Measurements from ENCODE around the gene ZNF682.
"Not testable (repeated sequence)": the region's sequence is repeated elsewhere in the genome, so short reads cannot be mapped to it uniquely, and the experiment has no call there.

The ZNF682 gene

DNA sequence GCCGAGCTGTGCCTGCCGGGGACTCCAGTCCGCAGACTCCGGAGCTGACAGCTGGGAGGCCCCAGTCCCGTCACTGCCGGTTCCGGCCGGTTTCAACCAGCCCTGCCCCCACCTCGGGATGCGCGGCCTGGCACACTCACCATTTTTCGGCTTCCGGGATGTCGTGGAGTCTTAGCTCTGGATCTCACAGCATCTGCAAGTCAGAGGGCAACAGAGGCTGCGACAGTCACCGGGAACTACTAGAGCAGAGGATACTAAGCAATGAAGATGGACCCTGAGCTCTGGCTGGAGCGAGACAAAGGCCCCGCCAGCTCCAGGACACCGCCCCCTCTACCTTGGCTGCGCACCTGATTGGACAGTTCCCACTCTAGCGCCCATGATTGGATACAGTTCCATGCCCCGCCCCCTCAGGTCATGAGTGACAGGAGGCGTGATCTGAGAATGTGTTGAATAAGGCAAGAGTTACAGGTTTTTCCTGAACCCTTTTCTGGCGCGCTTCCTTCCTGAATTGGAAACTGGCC is at the start of gene ZNF682:
TSS of gene ZNF682 (minus strand) at position 303 of the 521 bp plus-strand sequence. CDS start at position 143, 160 bp downstream.
- DNase-seq = peak; percentile 94 to 96

DNA sequence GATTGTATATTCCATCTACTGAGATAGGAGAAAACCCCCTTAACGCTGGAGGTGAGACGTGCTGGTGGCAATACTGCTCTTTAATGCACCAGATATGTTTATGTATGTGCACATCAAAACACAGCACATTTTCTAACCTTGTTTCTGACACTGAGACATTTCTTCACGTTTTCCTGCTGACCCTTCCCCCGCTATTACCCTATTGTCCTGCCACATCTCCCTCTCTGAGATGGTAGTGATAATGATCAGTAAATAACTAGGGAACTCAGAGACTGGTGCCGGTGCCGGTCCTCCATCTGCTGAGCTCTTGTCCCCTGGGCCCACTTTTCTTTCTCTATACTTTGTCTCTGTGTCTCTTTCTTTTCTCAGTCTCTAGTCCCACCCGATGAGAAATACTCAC is 43.6 kb upstream of the ZNF682 start:
- not testable (repeated sequence) for DNase-seq

DNA sequence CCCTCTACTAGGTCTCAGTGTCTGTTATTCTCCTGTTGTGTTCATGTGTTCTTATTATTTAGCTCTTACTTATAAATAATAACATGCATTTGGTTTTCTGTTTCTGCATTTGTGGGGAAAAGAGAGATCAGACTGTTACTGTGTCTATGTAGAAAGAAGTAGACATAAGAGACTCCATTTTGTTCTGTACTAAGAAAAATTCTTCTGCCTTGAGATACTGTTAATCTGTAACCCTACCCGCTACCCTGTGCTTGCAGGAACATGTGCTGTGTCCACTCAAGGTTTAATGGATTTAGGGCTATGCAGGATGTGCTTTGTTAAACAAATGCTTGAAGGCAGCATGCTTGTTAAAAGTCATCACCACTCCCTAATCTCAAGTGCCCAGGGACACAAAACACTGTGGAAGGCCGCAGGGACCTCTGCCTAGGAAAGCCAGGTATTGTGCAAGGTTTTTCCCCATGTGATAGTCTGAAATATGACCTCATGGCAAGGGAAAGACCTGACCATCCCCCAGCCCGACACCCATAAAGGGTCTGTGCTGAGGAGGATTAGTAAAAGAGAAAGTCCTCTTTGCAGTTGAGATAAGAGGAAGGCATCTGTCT is 43.0 kb upstream of the ZNF682 start:
- not testable (repeated sequence) for DNase-seq

DNA sequence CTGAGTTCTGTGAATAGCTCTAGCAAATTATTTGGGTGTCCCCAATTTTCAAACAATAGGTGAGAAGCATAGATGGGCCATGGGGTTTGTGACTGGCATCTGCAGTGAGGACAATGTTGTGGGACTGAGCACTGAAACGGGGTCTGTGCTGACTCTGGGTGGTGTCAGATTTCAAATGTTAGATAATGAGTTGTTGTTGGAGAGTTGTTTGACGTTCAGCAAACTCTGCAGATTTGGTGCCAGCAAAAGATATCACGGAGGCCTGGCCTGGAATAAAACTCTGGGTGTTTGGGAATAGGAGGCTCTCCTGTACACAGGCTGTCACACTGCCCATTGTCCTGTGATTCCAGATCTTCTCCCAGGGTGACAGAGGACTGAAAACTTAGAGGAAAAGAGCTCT is 41.4 kb upstream of the ZNF682 start:
- DNase-seq = no peak

DNA sequence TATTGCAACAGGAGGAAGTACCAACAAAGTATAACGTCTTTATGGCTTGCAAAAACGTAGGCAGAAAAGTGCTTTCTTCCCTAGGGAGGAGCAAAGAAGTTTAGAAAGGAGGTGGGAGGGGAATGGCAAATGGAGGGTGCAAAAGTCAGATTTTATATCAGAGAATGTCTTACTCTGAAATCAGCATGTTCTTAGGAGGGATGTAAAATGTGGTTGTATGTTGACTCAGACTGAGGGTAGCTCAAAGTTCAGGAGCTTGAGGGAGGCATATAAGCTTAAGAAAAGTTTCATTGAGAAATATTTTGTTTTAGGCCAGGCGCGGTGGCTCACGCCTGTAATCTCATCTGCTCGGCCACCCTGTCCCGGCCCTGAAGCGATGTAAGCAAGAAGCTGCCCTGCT is 40.2 kb upstream of the ZNF682 start:
- no peak for DNase-seq

DNA sequence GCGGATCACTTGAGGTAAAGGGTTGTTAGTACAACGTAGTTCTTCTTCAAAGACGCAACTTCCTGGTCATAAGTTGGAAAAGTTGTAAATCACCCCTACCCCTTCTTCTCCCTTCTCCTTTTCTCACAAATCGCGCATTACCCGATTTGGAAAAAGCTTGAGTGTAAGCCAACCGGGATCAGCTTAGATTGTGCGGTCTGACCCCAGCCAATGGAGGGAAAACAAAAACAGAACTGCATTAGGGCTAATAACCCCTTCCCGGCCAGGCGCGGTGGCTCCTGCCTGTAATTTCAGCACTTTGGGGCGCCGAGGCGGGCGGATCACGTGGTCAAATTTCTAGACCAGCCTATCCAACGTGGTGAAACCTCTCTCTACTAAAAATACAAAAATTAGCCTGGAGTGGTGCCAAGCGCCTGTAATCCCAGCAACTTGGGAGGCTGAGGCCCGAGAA is 39.3 kb upstream of the ZNF682 start:
- DNase-seq = no peak

DNA sequence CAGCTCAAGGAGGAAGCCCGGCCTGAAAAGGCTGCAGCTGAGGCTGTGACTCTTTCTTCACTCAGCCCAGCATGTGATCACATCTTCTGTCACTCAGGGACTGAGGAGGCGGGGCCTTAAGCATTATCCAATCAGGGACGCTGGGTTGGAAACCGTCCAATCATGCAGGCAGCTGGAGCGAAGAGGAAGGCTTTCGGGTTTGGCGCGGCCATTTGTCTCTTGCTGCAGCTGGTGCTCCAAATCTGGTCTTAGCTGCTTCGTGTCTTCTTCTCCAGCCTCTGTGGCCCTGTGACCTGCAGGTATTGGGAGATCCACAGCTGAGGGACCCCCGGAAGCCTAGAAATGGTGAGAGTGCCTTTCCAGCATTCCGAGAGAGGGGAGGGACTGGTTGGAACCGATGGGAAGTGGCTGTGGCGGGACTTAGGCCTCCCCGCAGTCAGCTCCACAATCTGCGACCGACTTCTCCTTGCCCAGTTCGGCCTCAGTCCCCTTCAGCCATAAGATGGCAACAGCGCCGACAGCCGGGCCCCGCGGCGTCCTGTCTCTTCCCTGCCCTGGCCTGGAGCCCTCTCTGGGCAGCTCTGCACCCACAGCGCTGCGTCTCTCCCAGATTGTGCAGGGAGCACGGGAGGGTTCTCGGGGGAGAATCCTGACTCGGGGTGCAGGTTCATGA is 38.6 kb upstream of the ZNF682 start, which contains the start of gene ZNF90:
TSS of gene ZNF90 (plus strand) at position 210 of the 673 bp plus-strand sequence. CDS start at position 343, 133 bp downstream.
- peak; percentile 81 to 86 for DNase-seq

DNA sequence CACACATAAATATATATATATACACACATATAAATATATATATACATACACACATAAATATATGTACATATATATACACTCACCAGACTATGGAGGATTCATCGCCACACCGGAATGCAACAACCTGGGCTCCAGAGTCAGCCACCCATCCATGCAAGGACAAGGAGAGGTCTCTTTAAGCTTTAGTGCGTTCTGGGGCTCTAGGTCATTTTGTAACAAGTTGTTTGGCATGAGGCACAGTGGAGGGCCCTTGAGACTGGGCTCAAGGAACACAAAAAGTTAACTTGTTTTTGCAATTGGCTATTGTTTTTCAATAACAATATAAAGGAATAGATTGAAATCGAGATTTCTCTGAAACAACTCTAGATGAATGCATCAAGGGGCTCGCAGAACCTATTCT is 33.6 kb upstream of the ZNF682 start:
- no peak for DNase-seq

DNA sequence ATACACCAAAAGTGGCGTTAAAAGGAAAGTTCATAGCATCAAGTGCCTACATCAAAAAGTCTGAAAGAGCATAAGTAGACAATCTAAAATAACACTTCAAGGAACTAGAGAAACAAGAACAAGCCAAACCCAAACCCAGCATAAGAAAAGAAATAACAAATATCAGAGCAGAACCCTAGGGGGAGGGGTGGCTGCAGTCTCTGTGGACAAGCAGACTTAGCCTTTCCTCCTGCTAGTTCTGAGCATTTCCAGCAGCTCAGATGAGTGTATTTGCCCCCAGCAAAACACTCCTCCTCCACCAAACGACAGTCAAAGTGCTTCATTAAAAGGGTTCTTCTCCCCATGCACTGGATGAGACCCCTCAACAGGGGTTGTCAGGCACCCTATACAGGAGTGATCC is 31.4 kb upstream of the ZNF682 start:
- no peak for DNase-seq

DNA sequence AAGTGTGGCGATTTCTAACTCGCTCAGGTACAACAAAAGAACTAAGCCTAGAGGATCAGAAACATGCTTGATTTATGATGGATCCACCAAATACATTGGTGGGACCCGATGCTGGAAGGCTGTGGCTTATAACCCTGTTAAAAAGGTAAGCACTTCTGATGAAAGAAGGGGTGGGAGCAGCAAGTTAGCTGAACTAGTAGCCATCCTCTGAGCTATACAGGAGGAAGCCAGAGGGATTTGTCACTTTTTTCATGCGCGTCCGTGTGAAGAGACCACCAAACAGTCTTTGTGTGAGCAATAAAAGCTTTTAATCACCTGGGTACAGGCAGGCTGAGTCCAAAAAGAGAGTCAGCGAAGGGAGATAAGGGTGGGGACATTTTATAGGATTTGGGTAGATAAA is 29.3 kb upstream of the ZNF682 start:
- DNase-seq = not testable (repeated sequence)

DNA sequence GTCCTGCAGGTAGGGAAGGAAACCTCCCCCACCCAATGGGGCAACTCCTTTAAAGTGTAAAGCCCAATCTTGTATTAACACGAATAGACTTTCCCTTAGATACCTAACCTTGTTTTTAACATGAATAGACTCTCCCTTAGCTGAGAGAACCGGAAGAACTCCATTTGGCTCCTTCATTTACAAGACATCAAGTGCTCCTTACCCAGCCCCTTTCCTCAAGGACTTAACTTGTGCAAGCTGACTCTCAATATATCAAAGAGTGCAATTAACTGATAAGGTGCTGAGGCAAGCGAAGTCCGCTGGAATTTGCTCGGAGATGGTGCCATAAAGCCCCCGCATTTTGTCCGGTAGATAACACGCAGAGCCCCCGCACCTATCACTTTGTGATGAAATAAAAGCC is 28.6 kb upstream of the ZNF682 start:
- DNase-seq = no peak

DNA sequence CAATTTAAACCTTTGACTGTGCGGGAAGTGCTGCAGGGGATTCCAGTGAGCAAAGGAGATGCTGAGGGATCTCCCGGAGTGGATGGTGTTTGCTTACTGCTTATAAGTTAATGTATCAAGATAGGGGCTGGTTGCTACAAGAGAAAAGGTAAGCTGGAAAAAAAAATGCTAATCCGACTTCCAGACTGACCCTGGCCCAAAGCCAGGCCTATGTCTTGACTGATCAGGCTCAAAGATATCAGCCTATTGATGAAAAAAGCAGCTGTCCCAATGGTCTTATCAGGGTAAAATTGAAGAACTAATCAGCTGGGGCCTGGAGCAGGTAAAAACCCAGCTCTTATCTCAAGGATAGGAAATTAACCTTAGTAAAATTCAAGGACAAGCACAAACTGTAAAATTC is 27.6 kb upstream of the ZNF682 start:
- DNase-seq = no peak

DNA sequence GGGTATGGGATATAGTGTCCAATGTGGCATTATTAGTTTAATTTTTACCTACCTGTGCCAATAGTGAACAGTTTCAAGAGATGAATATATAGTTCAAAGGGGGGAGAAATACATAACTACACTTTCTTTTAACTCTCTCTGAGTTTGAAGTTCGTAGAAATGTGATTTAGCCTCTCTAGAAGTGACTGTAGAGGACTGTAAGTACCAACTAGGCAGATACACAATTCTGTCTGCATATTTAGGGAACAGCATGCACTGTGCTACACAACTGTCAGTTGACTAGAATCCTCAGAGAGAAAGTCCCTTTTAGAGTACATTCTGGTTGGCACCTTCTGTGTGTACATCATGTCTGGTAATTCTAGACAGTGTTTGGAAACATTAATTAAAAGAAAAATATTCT is 21.0 kb upstream of the ZNF682 start:
- DNase-seq = no peak

DNA sequence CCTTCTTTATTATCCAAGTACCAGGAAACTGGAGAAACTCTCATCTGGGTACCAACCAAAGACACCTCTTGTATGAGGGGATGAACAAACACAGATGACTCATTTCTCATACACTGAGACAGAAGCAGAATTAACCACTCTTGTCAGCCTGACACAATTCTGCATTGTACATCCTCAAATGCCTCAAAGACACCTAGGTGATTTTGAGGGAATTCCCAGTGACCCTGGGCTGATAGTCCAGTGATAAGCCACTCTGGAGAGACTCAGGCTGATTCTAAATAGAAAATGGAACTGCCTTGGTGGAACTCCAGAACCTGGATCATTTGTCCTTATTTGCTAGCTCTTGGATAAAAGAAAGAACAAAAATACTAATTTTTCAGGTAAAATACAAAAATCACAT is 19.4 kb upstream of the ZNF682 start:
- not testable (repeated sequence) for DNase-seq

DNA sequence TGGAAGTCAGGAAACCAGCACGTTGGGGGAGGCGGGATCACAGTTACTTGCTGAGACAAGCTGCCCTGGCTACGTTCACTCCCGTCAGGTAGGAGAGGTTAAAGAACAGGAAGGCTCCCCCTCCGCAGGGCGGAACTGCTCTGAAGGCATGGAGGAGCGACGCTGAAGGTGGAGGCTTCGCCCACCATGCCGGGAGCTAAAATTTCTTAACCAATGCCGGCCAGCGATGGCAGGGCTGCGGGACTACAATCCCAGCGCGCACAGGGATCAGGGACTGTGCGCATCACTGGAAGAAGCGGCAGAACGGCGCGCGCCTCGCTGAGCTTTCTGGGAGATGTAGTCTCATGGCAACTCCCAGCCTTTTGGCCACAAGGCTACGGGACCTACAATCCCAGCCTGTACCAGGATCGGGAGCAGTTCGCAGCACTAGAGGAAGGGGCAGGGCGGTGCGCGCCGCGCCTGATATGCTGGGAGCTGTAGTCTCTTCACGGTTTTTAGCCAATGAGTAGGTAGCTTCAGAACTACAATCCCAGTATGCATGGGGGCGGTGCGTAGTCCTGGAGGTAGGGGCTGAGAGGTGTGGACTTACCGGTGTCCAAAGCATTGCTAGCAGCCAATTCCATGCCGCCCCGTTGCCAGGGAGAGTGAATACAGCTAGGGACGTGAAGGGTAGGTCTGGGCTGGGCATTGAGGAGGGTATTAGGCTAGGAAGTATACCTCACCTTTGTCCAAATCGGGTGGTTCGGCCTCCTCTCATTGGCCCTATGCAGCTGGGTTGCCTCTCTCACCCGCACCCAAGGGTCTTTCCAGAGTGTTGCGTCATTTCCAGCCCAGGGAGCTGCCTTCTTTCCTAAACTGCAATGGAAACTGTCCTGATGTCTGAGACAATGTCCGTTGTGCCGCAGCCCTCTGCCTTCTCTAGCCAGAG is 12.8 kb upstream of the ZNF682 start:
- DNase-seq = peak; percentile 57

DNA sequence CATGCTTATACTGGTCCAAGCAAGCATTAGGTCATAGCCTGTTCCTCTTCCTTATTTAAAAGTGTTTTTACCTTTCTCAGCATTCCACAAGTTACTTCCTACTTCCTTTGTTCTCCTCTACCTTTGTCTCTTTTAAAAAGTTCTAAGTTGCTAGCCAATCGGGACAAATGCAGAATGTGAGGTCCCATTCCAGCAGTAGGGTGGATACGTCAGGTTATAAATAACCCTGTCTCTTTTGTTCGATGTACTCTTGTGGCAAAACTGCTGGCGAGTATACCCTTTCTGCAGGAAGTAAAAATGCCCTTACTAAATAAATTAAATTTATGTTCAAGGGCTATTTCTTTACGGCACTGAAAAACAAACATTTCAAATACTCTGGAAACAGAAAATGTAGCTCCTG is 6.4 kb upstream of the ZNF682 start:
- not testable (repeated sequence) for DNase-seq

DNA sequence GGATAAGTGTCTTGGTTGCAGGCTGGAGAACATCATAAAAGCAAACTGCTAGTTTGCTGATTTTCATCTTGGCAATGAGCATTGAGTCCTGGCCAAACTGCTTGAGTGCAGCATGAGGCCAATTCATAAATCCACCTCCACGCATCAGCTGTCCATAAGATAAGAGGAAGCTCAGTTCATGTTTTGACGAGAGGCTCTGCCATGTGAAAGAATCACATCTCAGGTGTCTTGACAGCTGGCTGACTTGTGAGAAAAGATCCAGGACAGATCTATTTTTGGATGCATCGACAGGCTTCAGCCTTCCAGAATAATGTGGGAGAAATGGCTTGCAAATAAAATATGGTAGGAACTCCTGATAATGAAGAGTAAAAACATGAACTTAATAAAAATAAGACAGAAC is 5.4 kb upstream of the ZNF682 start:
- no peak for DNase-seq

DNA sequence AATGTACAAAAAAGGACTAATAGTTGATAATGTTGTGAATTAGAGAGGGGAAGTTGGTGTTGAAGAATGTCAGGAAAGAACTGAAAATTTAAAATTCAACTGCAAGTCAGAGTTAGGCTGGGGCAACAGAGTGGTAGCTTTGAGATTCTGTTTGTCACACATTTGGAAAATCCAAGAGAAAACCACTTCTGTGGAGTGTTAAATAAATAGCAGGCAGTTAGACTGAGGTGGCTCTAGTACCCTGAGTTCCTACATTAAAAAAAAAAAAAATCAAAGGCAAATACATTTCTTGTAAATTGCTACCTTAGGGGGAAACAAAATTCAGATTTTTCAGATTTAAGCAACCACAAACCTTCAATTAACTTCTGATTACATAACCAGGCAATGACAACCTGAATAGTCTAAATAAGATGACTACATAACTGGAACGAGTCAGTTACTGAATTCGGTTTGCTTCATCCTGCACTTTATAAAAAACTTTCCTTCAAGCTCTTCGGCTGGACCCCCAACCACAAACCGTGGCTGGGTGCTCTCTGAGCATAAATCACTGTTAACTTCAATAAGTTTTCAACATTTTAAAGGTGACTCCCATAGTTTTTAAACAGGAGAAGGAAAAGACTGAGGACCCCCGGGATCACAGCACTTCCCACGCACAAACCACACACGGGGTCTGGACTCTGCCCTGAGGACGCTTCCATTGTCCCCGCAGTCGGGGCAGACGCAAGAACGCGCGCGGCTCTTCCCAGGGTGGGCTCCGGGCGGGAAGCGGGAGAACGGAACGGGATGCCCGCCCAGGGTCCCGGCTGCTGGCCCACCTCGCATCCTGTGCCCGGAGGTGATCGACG is 725 bp downstream of the ZNF682 start:
- DNase-seq = peak in 1 of 2 donors; percentile 3

DNA sequence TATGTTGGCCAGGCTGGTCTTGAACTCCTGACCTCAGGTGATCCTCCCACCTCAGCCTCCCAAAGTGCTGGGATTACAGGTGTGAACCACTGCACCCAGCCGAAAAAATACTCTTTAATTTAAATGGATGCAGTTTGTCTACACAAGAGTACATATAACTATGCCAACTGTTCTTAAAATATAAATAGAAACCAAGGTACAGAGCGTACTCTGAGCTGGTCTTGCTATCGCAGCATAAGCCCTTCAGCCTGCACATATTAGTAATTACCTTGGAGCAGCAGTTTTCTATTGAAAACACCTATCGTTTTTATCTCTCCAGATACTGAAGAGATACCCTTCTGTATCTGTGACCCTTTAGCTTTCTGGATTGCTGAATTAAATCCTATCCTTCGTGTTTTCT is 3.4 kb downstream of the ZNF682 start:
- no peak for DNase-seq

DNA sequence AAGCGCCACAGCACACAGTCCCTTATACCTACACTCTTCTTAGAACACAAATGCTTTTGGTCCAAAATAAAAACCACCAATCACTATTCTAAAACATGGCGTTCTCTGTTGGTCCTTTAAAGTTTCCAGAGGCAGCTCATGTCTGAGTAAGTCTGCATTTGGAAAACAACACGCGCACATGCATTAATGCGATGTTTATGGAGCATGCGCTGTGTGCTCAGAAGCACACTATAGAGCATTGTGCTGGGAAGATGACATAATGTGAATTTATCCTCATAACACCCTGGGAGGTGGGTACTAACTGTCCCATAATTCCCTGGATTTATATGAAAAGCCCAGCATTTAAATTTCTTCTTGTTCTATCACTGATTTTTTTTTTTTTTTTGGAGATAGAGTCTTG is 10.7 kb downstream of the ZNF682 start:
- DNase-seq = no peak

DNA sequence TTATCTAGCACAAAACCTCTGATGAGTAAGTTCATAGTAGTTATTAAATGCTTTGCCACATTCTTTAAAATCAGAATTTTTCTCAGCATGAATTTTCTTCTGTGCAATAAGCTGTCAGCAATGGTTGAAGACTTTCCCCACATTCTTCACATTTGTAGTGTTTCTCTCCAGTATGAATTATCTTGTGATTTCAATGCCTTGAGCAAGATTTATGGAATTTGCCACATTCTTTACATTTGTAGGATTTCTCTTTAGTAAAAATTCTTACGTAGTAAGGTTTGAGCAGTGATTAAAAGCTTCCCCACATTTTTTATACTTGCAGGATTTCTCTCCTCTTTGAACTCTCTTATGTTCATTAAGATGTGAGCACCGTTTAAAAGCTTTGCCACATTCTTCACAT is 33.6 kb downstream of the ZNF682 start:
- DNase-seq = no peak

DNA sequence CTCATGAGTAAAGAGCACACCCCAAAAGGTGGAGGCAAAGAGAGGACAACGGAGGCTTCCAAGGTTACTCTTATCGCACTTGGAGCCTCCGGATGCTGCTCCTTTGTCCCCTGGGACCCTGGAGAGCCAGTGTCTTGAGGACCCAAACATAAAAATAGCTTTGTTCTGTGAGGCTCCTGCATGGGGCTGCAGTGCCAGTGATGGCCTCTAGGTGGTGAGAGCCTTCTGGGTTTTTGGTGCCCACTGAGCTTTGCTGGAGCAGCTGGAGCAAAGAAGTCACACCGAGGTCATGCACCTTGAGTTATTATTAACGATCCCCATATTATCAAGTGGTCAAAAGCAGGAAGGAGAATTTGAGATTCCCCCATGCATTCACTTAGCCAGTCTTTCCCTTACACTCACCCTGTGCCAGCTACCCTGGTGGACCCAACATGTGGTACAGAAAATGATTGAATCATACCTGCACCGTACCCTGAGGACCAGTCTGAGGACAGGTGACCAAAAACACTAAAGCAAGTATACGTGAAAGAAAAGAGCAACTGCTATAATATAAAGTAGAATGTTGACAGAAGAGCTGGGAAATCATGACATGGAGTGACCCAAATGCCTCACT is 41.5 kb downstream of the ZNF682 start:
- DNase-seq = peak; percentile 8 to 47
